Amniotic epithelial cell (primary cell): Measurements from ENCODE around the gene RTBDN.
A peak's percentile ranks its signal among the peaks of the same experiment; 100 is the strongest.

Experiments used
- DNase-seq: peaks from one replicate; pipeline ENCODE4 v3.0.0-alpha.2; 2010; ENCODE audit warnings: low read depth

Gene RTBDN

DNA sequence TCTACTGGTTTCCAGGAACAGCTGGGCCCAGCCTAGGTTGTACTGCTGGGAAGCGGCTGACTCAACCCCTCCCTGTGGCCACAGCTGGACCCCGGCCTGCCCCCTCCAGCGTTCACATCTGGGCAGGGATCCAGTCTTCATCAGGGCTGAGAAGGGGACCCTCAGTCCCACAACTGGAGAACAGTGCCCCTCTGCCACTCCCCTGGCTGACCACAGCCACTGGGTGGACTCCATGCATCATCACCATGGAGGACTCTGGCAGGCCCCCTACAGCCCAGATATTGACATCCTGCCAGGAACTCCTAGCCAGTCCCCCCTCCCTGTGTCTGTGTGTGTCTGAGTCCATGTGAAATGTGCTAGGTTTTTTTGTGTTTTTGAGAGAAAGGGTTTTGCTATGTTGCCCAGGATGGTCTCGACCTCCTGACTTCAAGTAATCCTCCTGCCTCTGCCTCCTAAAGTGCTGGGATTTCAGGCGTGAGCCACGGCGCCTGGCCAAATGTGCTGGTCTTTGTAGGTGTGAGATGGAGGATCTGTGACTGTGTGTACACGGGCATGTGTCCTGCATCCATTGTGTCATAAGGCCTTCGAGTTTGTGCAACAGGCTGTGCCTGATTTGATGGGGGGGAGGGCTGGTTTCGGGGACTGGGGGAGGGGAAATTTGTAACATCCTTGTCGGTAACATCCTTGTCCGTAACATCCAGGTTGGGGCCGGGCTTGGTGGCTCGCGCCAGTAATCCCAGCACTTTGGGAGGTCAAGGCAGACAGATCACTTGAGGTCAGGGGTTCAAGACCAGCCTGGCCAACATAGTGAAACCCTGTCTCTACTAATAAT lies 55.0 kb downstream of the RTBDN start:
- DNase-seq = peak; percentile 65

DNA sequence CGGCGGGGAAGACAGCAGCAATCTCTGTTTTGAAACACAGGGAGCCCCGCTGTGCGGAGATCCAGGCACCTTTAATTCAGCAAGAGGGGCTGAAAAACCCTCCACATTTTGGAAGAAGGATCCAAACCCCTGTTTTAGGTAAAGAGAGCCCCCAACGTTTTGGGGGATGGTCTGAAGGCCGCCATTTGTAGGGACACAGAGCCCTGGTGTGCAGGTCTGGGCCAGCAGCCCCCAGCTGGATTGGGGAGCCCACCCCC lies 55.5 kb downstream of the RTBDN start:
- no peak for DNase-seq

GRCh38 chr19:12778017-12778904 lies 56.1 kb downstream of the RTBDN start:
- DNase-seq = peak; percentile 74

DNA sequence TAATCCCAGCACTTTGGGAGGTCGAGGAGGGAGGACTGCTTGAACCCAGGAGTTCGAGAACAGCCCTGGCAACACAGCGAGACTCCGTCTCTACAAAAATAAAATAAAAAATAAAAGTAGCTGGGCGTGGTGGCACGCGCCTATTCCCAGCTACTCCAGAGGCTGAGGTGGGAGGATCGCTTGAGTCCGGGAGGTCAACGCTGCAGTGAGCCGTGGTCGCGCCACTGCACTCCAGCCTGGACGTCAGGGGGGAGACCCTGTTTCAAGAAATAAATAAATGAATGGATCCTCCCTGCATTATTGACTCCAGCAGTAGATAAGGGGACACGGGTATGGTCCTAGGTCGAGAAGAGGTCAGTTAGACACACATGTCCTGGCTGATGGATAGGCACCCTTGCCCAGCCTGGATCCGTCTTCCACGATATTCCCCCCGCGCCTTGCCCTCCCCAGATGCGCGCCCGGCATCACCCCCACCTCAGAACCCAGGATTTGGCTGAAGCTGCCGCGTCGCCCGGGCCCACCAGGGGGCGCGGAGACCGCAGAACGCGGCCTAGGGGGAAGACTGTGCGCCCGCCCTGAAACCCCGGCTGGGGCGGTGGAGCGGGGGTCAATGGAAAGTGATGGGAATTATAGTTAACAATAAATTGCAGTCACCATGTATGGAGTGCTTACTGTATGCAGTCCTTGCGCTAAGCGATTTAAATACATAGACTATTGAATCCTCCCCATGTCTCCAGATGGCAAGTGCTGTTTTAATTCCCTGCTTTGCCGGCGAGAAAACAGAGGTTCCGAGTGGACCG lies 57.0 kb downstream of the RTBDN start:
- no peak for DNase-seq
